PC-9 (cell line): ENCODE measurements around the gene CATSPERB. TPM values are rescaled to one million over a fixed set of nuclear protein-coding genes. Genes with fewer than 3 reads are reported as not detected.

Source experiments
- BruUV-seq: library from RNA; stranded (reverse); fragments of 400-500 nt; replicated peaks from 2 replicates; lab custom pipeline; 2021; lab: Mats Ljungman, UMichigan
- CTCF ChIA-PET: fragments of 300-600 bp; sonication (Branson Sonifier 250); formaldehyde crosslinking; loops from one replicate; lab custom pipeline; 2022; ENCODE audit warnings: antibody characterized with exemption; lab: Charles Lee
- POLR2A ChIA-PET: fragments of 300-600 bp; sonication (Branson Sonifier 250); formaldehyde crosslinking; loops from one replicate; lab custom pipeline; 2022; ENCODE audit warnings: antibody characterized with exemption; ENCODE audit not compliant: unreplicated experiment; lab: Charles Lee
- DNase-seq, 2 experiments: peaks; one replicate each; pipeline versions ENCODE4 v3.0.0 to v3.0.0-alpha.2; 2015 to 2022; ENCODE audit warnings: mixed read lengths in 1 of 2
- H2AFZ ChIP-seq: fragments of 200-600 bp; sonication (generic); 2 replicates; pipeline ENCODE4 v1.8.1; 2017; ENCODE audit warnings: antibody characterized with exemption
- H3F3A ChIP-seq: fragments of 200-600 bp; sonication (generic); 2 replicates; pipeline ENCODE4 v1.8.1; 2017; ENCODE audit warnings: antibody characterized with exemption, mild to moderate bottlenecking, low read depth; ENCODE audit not compliant: insufficient read depth
- H3K27ac ChIP-seq: fragments of 200-600 bp; sonication (generic); 2 replicates; pipeline ENCODE4 v1.6.1; 2016; ENCODE audit warnings: mixed run types
- H3K27me3 ChIP-seq: fragments of 200-600 bp; sonication (generic); 2 replicates; pipeline ENCODE4 v1.6.1; 2016; ENCODE audit warnings: low read depth, mixed run types; ENCODE audit not compliant: insufficient read depth
- H3K36me3 ChIP-seq: fragments of 200-600 bp; sonication (generic); 2 replicates; pipeline ENCODE4 v1.6.1; 2016; ENCODE audit warnings: low read depth, mixed run types
- H3K4me1 ChIP-seq: fragments of 200-600 bp; sonication (generic); replicated peaks from 2 replicates; pipeline ENCODE4 v1.6.1; 2016; ENCODE audit warnings: mixed run types; ENCODE audit not compliant: insufficient read depth
- H3K4me2 ChIP-seq: fragments of 200-600 bp; sonication (generic); 2 replicates; pipeline ENCODE4 v1.6.1; 2017; ENCODE audit warnings: mixed run types
- H3K4me3 ChIP-seq: fragments of 200-600 bp; sonication (generic); 2 replicates; pipeline ENCODE4 v1.6.1; 2016; ENCODE audit warnings: mixed run types
- H3K79me2 ChIP-seq: fragments of 200-600 bp; sonication (generic); 2 replicates; pipeline ENCODE4 v1.6.1; 2017; ENCODE audit warnings: low read depth, mixed run types
- H3K9me2 ChIP-seq: fragments of 200-600 bp; sonication (generic); 2 replicates; pipeline ENCODE4 v1.8.1; 2017; ENCODE audit warnings: mild to moderate bottlenecking; ENCODE audit not compliant: insufficient read depth
- H3K9me3 ChIP-seq: fragments of 200-600 bp; sonication (generic); 2 replicates; pipeline ENCODE4 v1.8.1; 2016; ENCODE audit warnings: low read depth; ENCODE audit not compliant: insufficient read depth
- H4K20me1 ChIP-seq: fragments of 200-600 bp; sonication (generic); 2 replicates; pipeline ENCODE4 v1.8.1; 2017; ENCODE audit not compliant: insufficient read depth
- EZH2 ChIP-seq: fragments of 200-600 bp; sonication (generic); IDR thresholded peaks from 2 replicates; pipeline ENCODE4 v1.8.0; 2017; ENCODE audit warnings: antibody characterized with exemption, low read depth
- intact Hi-C: fragments of 100-400 bp; cut with micrococcal nuclease; formaldehyde crosslinking; loops from one replicate; pipeline ENCODE4 v1.10.0; 2022; ENCODE audit not compliant: unreplicated experiment
- total RNA-seq: library from RNA; stranded (reverse); gene quantifications from 2 replicates; pipeline ENCODE4 v1.2.3, GENCODE V29; 2021
- TF ChIP-seq, protein P1 (sequence below): fragments of 200-600 bp; sonication (generic); conservative IDR thresholded peaks from 2 replicates; pipeline ENCODE4 v1.6.1; 2017; ENCODE audit warnings: mixed run types, antibody characterized with exemption, mild to moderate bottlenecking, moderate library complexity

CATSPERB gene
- total RNA-seq, 1 experiment from 2014 or later: not detected

DNA sequence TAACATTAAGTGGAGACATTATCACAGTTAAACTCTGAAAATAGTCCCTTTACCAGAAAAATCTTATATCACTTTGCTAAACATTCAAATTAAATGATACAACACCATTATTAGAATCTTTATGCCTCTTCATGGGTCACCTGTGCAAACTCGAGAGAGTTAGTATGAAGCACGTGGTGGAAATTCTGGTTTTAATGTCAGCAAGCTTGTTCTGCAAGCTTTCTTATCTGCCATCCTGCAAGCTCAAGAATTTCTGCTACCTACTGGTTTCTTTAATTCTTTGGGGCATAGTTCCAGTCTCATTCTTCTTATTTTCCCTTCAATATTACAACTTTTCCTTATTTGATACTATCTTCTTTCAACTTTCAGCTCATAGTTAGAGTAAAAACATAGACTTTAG is 868 bp downstream of the CATSPERB start:
- TF ChIP-seq, protein P1, sequence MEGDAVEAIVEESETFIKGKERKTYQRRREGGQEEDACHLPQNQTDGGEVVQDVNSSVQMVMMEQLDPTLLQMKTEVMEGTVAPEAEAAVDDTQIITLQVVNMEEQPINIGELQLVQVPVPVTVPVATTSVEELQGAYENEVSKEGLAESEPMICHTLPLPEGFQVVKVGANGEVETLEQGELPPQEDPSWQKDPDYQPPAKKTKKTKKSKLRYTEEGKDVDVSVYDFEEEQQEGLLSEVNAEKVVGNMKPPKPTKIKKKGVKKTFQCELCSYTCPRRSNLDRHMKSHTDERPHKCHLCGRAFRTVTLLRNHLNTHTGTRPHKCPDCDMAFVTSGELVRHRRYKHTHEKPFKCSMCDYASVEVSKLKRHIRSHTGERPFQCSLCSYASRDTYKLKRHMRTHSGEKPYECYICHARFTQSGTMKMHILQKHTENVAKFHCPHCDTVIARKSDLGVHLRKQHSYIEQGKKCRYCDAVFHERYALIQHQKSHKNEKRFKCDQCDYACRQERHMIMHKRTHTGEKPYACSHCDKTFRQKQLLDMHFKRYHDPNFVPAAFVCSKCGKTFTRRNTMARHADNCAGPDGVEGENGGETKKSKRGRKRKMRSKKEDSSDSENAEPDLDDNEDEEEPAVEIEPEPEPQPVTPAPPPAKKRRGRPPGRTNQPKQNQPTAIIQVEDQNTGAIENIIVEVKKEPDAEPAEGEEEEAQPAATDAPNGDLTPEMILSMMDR: no peak
- no peak for TF ChIP-seq EZH2
- Histone ChIP-seq H3K27me3 (no peaks in the 10 kb centered on the region), H3F3A (no peaks in the 10 kb centered on the region), H3K79me2 (no peaks in the 10 kb centered on the region), H3K9me3 (no peaks in the 10 kb centered on the region), H3K27ac (no peak overlapping the region), H3K4me2 (no peak overlapping the region), H2AFZ (no peak overlapping the region), H4K20me1 (no peaks in the 10 kb centered on the region), H3K9me2 (no peaks in the 10 kb centered on the region), H3K36me3 (no peaks in the 10 kb centered on the region), H3K4me3 (no peak overlapping the region), H3K4me1 (no peaks in the 10 kb centered on the region; the same call in 1 of the 2 replicates)
- no peak for DNase-seq
- no TSS peak for BruUV-seq
- intact Hi-C loops: no loop called here
- CTCF ChIA-PET: no interaction called here
- POLR2A ChIA-PET: interaction anchor here (0.6 kb wide), 1 partner anchor 70 kb away, joined by 3 read pairs; no protein-coding TSS in a partner anchor

DNA sequence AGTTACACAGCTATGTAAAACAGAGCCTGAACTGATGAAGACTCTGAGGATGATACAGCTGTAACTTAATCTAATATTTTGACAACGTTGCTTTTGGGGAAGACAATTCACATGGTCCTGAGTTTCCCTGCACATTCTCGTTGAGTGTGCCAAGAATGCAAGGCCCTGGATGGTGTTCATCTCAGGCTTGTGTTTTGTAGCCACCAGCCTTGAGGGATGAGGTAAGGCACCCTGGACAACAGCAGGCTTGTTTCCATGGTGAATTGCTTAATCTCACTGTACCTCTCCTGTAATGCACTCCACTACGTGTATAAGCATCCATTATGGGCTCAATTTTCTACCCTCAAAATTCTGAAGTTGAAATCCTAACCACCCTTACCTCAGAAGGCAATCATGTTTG is 2.1 kb downstream of the CATSPERB start:
- POLR2A ChIA-PET: no interaction called here

DNA sequence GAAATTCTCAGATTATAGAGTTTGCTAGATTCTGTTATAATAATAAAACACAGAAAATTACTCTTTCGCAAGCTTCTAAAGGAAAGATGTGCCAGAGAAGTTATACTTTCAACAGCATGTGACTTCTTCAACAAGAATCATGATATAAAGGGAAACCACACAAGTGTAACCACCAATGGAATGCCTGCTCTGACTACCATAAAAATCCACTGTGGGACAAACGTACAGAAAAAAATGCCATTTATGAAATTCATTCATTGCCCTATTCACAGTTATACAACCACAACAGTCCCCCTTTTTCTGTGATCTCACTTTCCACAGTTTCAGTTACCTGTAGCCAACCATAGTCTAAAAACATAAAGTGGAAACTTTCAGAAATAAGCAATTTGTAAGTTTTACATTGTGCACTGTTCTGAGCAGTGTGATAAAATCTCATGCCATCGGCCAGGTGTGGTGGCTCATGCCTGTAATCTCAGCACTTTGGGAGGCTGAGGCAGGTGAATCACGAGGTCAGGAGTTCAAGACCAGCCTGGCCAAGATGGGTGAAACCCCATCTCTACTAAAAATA is 3.2 kb downstream of the CATSPERB start:
- no peak overlapping the region for H3K4me2 ChIP-seq
- no TSS peak for BruUV-seq
- H3K27ac ChIP-seq: no peak overlapping the region
- ChIA-PET POLR2A (no interaction called here), CTCF (no interaction called here)
- H3K9me3 ChIP-seq: no peaks in the 10 kb centered on the region
- H3K9me2 ChIP-seq: no peaks in the 10 kb centered on the region
- intact Hi-C loops: no loop called here
- DNase-seq: no peak
- H4K20me1 ChIP-seq: no peaks in the 10 kb centered on the region
- H3K27me3 ChIP-seq: no peaks in the 10 kb centered on the region
- no peaks in the 10 kb centered on the region for H3K36me3 ChIP-seq
- H2AFZ ChIP-seq: no peak overlapping the region
- H3K4me3 ChIP-seq: no peak overlapping the region
- no peaks in the 10 kb centered on the region; the same call in 1 of the 2 replicates for H3K4me1 ChIP-seq
- H3K79me2 ChIP-seq: no peaks in the 10 kb centered on the region
- TF ChIP-seq, protein P1: no peak
- TF ChIP-seq EZH2: no peak
- no peaks in the 10 kb centered on the region for H3F3A ChIP-seq

More for the DNA sequence above, 2.1 kb downstream of the CATSPERB start:
- Histone ChIP-seq H3K79me2 (no peaks in the 10 kb centered on the region), H3K36me3 (no peaks in the 10 kb centered on the region), H3K27me3 (no peaks in the 10 kb centered on the region), H3K9me3 (no peaks in the 10 kb centered on the region), H3K27ac (no peak overlapping the region), H2AFZ (no peak overlapping the region), H3K9me2 (no peaks in the 10 kb centered on the region), H4K20me1 (no peaks in the 10 kb centered on the region), H3F3A (no peaks in the 10 kb centered on the region), H3K4me3 (no peak overlapping the region), H3K4me1 (no peaks in the 10 kb centered on the region; the same call in 1 of the 2 replicates), H3K4me2 (no peak overlapping the region)
- TF ChIP-seq, protein P1: no peak
- CTCF ChIA-PET: no interaction called here
- no TSS peak for BruUV-seq
- intact Hi-C loops: no loop called here
- no peak for DNase-seq
